LNCAP (cell line): ENCODE measurements around the gene STEAP3.

ENCODE experiments used
- TF ChIP-seq, protein P1 (sequence below): fragments of 450-650 bp; IDR thresholded peaks from 2 replicates; pipeline ENCODE4 v1.5.1; 2017; ENCODE audit warnings: mild to moderate bottlenecking

STEAP3 gene

DNA sequence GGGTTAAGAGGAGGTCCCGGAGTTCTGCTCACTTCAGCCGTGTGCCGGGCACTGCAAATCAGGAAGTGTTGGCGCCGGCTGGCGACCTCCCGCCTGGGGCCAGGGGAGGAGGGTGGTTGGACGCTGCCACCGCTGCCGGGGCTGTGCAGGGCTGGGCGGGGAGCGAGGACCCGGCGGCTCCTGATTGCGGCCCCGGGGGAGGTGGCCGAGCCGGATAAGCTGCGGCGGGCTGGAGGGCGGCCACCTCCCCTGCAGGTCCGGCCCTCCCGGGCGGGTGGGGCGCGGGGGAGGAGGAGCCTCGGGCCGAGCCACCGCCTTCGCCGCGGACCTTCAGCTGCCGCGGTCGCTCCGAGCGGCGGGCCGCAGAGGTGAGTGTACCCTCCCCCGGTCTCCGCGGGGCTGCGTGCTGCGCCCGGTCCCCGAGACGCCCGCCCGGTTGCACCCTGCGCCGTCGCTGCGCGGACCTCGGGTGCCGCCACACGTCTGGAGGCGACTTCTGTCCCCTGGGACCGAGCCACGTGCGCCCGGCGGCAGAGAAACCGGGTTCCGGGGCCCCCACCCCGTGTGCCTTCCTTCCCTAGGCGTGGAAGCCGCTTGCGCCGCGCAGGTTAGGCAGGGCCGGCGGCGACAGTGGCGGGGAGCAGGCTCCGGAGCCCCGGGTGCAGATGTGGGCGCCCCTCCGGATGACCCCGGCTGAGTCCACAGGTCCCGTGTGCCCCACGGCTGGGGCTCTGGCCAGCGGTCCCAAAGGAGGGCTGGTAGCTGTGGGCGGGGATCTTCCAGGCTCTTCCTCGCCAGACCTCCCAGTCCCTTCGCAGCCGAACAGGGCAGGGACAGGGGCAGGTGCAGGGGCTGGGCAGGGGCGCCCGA, at the start of gene STEAP3:
TSS of gene STEAP3 (plus strand) at position 314 of the 870 bp plus-strand sequence. CDS start 7,179 bp downstream, outside the sequence.
- TF ChIP-seq, protein P1, sequence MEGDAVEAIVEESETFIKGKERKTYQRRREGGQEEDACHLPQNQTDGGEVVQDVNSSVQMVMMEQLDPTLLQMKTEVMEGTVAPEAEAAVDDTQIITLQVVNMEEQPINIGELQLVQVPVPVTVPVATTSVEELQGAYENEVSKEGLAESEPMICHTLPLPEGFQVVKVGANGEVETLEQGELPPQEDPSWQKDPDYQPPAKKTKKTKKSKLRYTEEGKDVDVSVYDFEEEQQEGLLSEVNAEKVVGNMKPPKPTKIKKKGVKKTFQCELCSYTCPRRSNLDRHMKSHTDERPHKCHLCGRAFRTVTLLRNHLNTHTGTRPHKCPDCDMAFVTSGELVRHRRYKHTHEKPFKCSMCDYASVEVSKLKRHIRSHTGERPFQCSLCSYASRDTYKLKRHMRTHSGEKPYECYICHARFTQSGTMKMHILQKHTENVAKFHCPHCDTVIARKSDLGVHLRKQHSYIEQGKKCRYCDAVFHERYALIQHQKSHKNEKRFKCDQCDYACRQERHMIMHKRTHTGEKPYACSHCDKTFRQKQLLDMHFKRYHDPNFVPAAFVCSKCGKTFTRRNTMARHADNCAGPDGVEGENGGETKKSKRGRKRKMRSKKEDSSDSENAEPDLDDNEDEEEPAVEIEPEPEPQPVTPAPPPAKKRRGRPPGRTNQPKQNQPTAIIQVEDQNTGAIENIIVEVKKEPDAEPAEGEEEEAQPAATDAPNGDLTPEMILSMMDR: no peak

DNA sequence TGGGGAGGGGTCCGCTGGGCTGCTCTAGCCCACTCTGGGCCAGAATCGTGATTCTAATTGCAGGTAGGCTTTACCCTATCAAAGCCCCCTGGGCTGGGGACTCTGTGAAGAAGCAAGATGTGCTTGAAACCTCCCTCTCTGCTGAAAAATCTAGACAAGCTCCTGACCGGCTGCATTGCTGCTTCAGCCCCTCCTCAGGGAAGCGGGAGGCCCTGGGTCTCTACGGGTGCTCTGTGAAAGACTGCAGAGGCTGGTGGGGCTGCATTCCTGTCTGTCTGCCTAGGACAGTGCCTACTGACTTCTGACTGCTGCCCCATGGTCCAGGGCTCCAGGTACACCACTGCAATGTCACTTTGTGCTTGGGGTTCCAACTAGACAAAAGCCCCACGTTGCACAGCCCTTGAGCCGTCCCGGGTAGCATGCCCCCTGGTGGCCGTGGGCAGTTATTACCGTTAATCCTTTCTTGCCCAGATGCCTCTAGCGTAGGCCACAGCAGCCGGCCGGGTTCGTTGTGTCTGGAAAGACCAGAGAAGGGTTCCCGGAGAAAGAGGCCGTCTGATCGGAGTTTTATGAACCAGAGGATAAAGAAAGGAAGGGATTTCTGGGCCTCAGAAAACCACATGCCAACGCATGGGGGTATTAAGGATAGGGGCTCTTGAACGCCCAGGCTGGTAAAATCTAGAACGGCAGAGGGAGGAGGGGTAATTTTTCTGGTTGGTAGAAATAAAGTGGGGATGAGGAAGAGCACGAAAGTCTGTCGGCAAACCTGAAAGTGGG, 49.2 kb upstream of the STEAP3 start:
- TF ChIP-seq, protein P1: peak; percentile 80

DNA sequence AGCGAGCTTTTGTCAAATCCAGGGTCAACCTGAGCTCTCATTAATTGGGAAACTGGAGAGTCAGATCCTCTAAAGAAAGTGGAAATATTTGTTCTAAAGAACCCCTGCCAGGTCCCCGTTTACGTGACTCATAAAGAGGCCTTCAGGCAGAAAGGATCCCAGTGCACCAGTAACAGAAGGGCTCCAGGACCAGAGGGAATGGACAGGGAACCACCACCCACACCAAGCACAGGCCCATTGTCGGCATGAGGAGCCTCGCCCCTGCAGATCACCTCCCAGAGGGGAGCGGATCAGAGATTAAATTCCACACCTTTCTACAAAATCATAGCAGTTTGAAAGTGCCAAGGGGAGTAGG, 48.7 kb upstream of the STEAP3 start:
- TF ChIP-seq, protein P1: no peak

GRCh38 chr2:119175517-119175916, 48.1 kb upstream of the STEAP3 start:
- TF ChIP-seq, protein P1: no peak

DNA sequence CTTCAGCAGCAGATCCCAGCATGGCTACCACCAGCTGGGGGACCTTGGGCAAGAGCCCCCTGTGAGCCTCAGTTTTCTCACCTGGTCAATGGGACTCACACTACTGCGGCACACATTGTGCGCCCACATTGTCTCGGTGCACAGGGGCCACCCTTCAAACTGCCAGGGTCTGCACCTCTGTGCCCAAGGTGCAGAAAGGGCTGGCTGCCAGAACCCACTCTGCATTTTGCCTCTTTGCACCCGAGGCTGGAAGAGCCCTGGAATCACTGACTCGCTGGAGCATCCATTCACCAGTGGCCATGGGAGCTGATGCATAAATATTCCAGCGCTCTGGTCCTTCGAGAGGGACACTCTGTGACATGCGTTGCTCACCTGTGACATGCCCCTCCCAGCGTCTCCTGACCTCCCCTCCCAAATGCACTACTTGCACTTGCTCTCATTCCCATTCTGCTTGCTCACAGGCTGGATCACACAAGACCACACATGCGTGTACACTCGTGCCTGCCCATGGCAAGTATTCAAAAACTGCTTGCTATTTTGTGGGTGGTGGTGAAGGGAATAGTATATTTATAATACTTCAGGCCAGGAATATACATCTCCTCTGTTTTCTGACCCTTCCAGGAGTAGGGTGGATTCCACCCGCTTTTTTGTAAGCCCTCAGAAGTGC, 46.3 kb upstream of the STEAP3 start:
- TF ChIP-seq, protein P1: no peak

GRCh38 chr2:119177838-119178190, 45.8 kb upstream of the STEAP3 start:
- TF ChIP-seq, protein P1: no peak

GRCh38 chr2:119178776-119179175, 44.9 kb upstream of the STEAP3 start:
- TF ChIP-seq, protein P1: no peak
